ENCODE results near the gene CFAP74.

The CFAP74 gene

GRCh38 chr1:1875932-1876331 lies 127.7 kb downstream of the CFAP74 start:
- no peak for DNase-seq (ENCODE audit: low spot score)
- Histone ChIP-seq H3K27ac (no peak overlapping the region), H3K4me3 (no peak overlapping the region)
- TF ChIP-seq, protein P1, sequence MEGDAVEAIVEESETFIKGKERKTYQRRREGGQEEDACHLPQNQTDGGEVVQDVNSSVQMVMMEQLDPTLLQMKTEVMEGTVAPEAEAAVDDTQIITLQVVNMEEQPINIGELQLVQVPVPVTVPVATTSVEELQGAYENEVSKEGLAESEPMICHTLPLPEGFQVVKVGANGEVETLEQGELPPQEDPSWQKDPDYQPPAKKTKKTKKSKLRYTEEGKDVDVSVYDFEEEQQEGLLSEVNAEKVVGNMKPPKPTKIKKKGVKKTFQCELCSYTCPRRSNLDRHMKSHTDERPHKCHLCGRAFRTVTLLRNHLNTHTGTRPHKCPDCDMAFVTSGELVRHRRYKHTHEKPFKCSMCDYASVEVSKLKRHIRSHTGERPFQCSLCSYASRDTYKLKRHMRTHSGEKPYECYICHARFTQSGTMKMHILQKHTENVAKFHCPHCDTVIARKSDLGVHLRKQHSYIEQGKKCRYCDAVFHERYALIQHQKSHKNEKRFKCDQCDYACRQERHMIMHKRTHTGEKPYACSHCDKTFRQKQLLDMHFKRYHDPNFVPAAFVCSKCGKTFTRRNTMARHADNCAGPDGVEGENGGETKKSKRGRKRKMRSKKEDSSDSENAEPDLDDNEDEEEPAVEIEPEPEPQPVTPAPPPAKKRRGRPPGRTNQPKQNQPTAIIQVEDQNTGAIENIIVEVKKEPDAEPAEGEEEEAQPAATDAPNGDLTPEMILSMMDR (IDR thresholded peaks at IDR 0.05), result no peak

DNA sequence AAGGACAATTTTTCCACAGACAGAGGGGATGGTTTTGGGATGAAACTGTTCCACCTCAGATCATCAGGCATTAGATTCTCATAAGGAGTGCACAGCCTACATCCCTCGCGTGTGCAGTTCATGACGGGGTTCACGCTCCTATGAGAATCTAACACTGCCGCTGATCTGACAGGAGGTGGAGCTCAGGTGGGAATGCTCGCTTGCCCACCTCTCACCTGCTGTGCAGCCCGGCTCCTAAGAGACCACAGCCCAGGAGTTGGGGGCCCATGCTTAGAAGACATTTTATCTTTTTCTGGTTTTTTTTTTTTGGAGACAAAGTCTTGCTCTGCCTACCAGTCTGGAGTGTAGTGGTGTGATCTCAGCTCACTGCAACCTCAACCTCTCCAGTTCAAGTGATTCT lies 128.7 kb downstream of the CFAP74 start:
- TF ChIP-seq, protein P1 (IDR thresholded peaks at IDR 0.05), result no peak
- Histone ChIP-seq H3K4me3 (no peak overlapping the region), H3K27ac (no peak overlapping the region)
- DNase-seq (ENCODE audit: low spot score), result no peak

DNA sequence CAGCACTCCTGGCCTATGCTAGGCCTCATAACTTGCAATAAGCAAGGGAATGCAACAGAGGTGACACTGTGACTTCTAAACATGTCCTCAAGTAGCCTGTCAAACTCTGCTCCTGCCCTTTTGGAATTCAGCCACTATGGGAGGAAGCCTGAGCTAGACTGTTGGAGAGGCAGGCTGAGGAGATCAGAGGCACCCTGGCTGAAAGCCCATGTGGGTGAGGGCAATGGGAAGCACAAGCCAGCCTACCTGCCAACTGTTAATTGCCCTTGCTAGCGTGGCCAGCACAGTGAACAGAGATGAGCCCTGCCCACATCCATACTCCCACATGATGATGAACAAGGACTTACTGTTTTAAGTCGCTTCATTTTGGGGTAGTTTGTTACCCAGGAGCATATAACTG lies 130.4 kb downstream of the CFAP74 start:
- TF ChIP-seq, protein P1 (IDR thresholded peaks at IDR 0.05), result no peak
- H3K27ac ChIP-seq, result no peak overlapping the region
- no peak overlapping the region for H3K4me3 ChIP-seq
- DNase-seq (ENCODE audit: low spot score), result no peak

DNA sequence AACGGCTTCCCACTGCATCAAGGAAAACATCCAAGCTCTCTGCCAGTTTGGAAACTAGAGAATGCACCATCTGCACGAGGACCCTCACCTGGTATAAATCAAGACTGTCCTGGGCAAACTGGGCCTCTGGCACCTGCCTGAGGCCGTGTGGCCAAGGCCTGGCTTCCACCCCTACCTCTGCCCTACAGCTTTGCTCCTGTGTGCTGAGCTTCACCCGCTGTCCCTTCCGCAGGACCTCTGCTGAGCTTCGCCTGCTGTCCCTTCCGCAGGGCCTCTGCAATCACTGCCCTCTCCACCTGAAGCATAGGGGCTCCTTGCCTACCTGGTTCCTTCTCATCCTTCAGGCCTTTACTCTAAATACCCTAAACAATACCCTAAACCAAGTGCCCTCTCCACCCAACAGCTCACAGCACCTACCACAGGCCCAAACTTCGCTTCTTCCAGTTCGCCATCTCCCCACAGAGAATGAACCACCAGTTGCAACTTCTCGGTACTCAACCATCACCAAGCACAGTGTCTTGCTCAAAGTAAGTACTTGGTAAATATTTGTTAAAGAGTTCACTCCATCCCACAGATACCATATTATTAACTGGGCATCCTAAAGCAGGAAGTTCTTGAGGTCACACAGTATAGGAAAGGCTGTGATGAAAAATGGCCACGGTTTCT lies 131.1 kb downstream of the CFAP74 start:
- Histone ChIP-seq H3K27ac (no peak overlapping the region), H3K4me3 (no peak overlapping the region)
- TF ChIP-seq, protein P1 (IDR thresholded peaks at IDR 0.05), result no peak
- DNase-seq (ENCODE audit: low spot score), result no peak

All from coronary artery (tissue), 2 donors.